Esophagus squamous epithelium (tissue), 5 donors: ENCODE data around the gene SLFNL1. TPM values are rescaled to one million over a fixed set of nuclear protein-coding genes. Genes with fewer than 3 reads are reported as not detected.

ENCODE experiments used
- DNase-seq: peaks from one replicate; lab custom pipeline; 2025; lab: John Stamatoyannopoulos, UW
- H3K27ac ChIP-seq, 4 donors: fragments of 200-600 bp; sonication (generic); one replicate each; pipeline ENCODE4 v1.5.1; 2016 to 2019; ENCODE audit warnings: mild to moderate bottlenecking in 1 of 4
- H3K27me3 ChIP-seq, 4 donors: fragments of 200-600 bp; sonication (generic); 1 replicate in 3 of 4; 2 replicates in 1 of 4; pipeline versions ENCODE4 v1.5.1 to v1.6.0; 2017 to 2021; ENCODE audit warnings: antibody characterized with exemption in 1 of 4
- H3K36me3 ChIP-seq, 3 donors: fragments of 200-600 bp; sonication (generic); one replicate each; pipeline ENCODE4 v1.5.1; 2016 to 2019
- H3K4me1 ChIP-seq, 3 donors: fragments of 200-600 bp; sonication (generic); one replicate each; pipeline ENCODE4 v1.5.1; 2017 to 2019
- H3K4me3 ChIP-seq, 4 donors: fragments of 200-600 bp; sonication (generic); 1 replicate in 3 of 4; 2 replicates in 1 of 4; pipeline ENCODE4 v1.5.1; 2016 to 2019; ENCODE audit warnings: mild to moderate bottlenecking in 2 of 4, moderate library complexity in 1 of 4
- H3K9me3 ChIP-seq, 3 donors: fragments of 200-600 bp; sonication (generic); one replicate each; pipeline ENCODE4 v1.5.1; 2016 to 2019
- CTCF ChIP-seq, 6 experiments: fragments of 450-650 bp in 4 of 6; fragments of 200-600 bp in 2 of 6; sonication (generic) in 2 of 6; IDR thresholded peaks; one replicate each; pipeline ENCODE4 v1.5.1; 2016 to 2019; ENCODE audit warnings: antibody characterized with exemption in 6 of 6, mild to moderate bottlenecking in 4 of 6, moderate library complexity in 4 of 6
- POLR2A ChIP-seq, 4 donors: fragments of 450-650 bp; IDR thresholded peaks; one replicate each; pipeline ENCODE4 v1.6.1; 2017; ENCODE audit warnings: antibody characterized with exemption in 4 of 4, mild to moderate bottlenecking in 4 of 4, moderate library complexity in 3 of 4
- WGBS, 2 donors: methylation state at CpG; one replicate each; pipeline ENCODE4 v1.1.5; 2018; 5-methylcytosine and 5-hydroxymethylcytosine counted together
- intact Hi-C: fragments of 100-400 bp; cut with DNase I; formaldehyde crosslinking; loops from one replicate; pipeline ENCODE4 v1.15.0; 2022
- total RNA-seq, 4 donors: library from RNA; depleted of rRNA; stranded (reverse); fragments of >200 nt; gene quantifications; one replicate each; pipeline ENCODE4 v1.1.0, GENCODE V29; 2016
- donor health status: DM: yes; HTN: yes; CAD: no.

SLFNL1 gene
- total RNA-seq, result under 1 TPM in 2 of 4 donors, not detected in 2; 0.49 to 0.76 TPM

GRCh38 chr1:41021526-41022308 lies at the start of gene SLFNL1:
TSS of gene SLFNL1 (minus strand) at chr1:41021725. CDS start at chr1:41020660, 1,065 bp downstream.
- 65 to 67% methylated on average over 3 to 5 of the region's 12 CpGs for WGBS, 2 donors
- intact Hi-C loops, result no loop called here
- peaks cover 0 to 48% (median 4%) of the 10 kb centered on the region in 3 donors for H3K36me3 ChIP-seq

GRCh38 chr1:41056907-41057306 lies 35.4 kb upstream of the SLFNL1 start:
- H3K4me1 ChIP-seq, result no peaks in the 10 kb centered on the region
- H3K27ac ChIP-seq, result no peak overlapping the region
- H3K36me3 ChIP-seq, result peaks cover 0 to 72% (median 0%) of the 10 kb centered on the region in 3 donors
- no peaks in the 10 kb centered on the region for H3K27me3 ChIP-seq
- no peak overlapping the region for H3K4me3 ChIP-seq
- intact Hi-C loops, result no loop called here
- TF ChIP-seq POLR2A (IDR thresholded peaks at IDR 0.05) (no peak), CTCF (IDR thresholded peaks at IDR 0.05) (no peak)
- no peaks in the 10 kb centered on the region for H3K9me3 ChIP-seq
- 88 to 98% methylated on average over 5 of the region's 5 CpGs for WGBS, 2 donors
- no peak for DNase-seq

More at GRCh38 chr1:41021526-41022308, at the start of gene SLFNL1:
- Histone ChIP-seq H3K4me3 (no peak within 1 kb of the TSS), H3K4me1 (peaks cover 0 to 12% (median 6%) of the 10 kb centered on the region in 3 donors), H3K9me3 (no peaks in the 10 kb centered on the region), H3K27me3 (no peaks in the 10 kb centered on the region), H3K27ac (no peak within 1 kb of the TSS)
- no peak for DNase-seq
- no peak for TF ChIP-seq CTCF (IDR thresholded peaks at IDR 0.05)
- no peak for TF ChIP-seq POLR2A (IDR thresholded peaks at IDR 0.05)

GRCh38 chr1:41053316-41053715 lies 31.8 kb upstream of the SLFNL1 start:
- no peaks in the 10 kb centered on the region for H3K9me3 ChIP-seq
- H3K4me1 ChIP-seq, result no peaks in the 10 kb centered on the region
- peaks cover 0 to 57% (median 0%) of the 10 kb centered on the region in 3 donors for H3K36me3 ChIP-seq
- intact Hi-C loops, result no loop called here
- no peaks in the 10 kb centered on the region for H3K27me3 ChIP-seq
- H3K27ac ChIP-seq, result no peak overlapping the region
- TF ChIP-seq POLR2A (IDR thresholded peaks at IDR 0.05) (no peak), CTCF (IDR thresholded peaks at IDR 0.05) (no peak)
- WGBS, 2 donors, result 67 to 76% methylated on average over 1 to 2 of the region's 2 CpGs
- no peak for DNase-seq
- no peak overlapping the region for H3K4me3 ChIP-seq

GRCh38 chr1:41051022-41051421 lies 29.5 kb upstream of the SLFNL1 start:
- Histone ChIP-seq H3K4me1 (peaks cover 3 to 16% (median 11%) of the 10 kb centered on the region in 3 donors), H3K27ac (no peak overlapping the region), H3K27me3 (no peaks in the 10 kb centered on the region), H3K9me3 (no peaks in the 10 kb centered on the region), H3K4me3 (no peak overlapping the region), H3K36me3 (peaks cover 0 to 66% (median 0%) of the 10 kb centered on the region in 3 donors)
- 81 to 100% methylated on average over 1 of the region's 1 CpG for WGBS, 2 donors
- DNase-seq, result no peak
- TF ChIP-seq POLR2A (IDR thresholded peaks at IDR 0.05) (no peak), CTCF (IDR thresholded peaks at IDR 0.05) (no peak)
- intact Hi-C loops, result no loop called here

- DNase-seq, result no peak
- no peaks in the 10 kb centered on the region for H3K9me3 ChIP-seq
- intact Hi-C loops, result no loop called here
- no peaks in the 10 kb centered on the region for H3K27me3 ChIP-seq
- WGBS, 2 donors, result 84 to 96% methylated on average over 3 of the region's 3 CpGs
- TF ChIP-seq POLR2A (IDR thresholded peaks at IDR 0.05), result no peak
- TF ChIP-seq CTCF (IDR thresholded peaks at IDR 0.05), result no peak
- H3K27ac ChIP-seq, result no peak overlapping the region
- H3K4me1 ChIP-seq, result peaks cover 6 to 40% (median 31%) of the 10 kb centered on the region in 3 donors
- no peak overlapping the region for H3K4me3 ChIP-seq
- H3K36me3 ChIP-seq, result peaks cover 0 to 60% (median 0%) of the 10 kb centered on the region in 3 donors
Observed at GRCh38 chr1:41048540-41048939, 27.0 kb upstream of the SLFNL1 start.
